CD4-positive, alpha-beta T cell treated with Interleukin-17A for 4 hours (primary cell): ENCODE measurements around the gene DSG3.
"Not testable (repeated sequence)": the region's sequence is repeated elsewhere in the genome, so short reads cannot be mapped to it uniquely, and the experiment has no call there.

Experiments
- DNase-seq: peaks from one replicate; pipeline ENCODE4 v3.0.0-alpha.2; 2020; ENCODE audit warnings: mixed read lengths

DSG3 gene

DNA sequence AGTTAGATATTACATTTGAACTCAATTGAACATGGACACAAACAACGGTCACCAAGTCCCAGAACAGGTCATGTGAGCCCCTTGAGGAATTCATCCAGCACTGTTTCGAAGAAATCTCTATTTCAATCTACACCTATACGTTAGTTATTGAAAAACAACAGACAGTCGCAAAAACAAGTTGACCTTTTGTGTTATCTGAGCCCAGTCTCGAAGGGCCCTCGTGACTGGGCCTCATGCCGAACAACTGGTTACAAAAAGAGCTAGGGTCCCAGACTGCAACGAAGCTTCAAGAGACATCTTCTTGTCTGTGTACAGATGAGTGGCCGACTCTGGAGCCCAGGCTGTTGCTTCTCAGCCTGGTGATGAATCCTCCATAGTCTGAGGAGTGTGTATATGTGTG, 45.1 kb downstream of the DSG3 start:
- no peak for DNase-seq

DNA sequence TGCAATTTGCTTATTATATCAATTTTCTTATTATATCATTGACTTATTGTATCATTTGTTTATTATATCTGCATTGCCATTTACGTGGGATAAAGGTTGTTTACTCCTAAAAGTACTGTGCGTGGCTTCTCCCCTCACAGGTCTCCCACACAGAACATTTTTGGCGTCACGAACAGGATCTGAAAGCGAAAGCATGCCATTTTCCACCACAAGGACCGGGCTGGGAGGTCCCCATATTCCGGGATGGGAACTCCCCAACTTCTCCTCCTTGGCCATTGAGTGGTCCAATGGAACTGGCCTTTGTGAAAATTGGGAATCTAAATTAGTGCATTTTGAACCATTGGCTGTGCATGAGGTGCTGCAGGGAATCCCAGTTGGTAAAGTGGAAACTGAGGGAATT, 45.6 kb downstream of the DSG3 start:
- DNase-seq, result no peak

DNA sequence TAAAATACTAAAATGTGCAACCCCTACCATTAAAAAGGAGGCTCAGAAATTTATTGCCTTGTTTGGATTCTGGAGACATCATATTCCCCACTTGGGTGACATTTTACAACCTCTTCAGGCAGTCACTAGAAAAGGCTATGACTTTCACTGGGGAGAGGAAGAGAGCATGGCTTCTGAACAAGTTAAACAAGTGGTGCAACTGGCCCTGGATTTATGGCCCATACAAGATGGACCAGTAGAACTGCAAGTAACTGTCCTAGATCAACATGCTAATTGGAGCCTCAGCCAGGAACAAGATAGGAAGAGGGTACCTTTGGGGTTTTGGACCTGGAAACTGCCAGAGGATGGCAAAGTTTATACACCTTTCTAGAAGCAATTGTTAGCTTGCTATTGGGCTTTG, 46.4 kb downstream of the DSG3 start:
- DNase-seq, result no peak

DNA sequence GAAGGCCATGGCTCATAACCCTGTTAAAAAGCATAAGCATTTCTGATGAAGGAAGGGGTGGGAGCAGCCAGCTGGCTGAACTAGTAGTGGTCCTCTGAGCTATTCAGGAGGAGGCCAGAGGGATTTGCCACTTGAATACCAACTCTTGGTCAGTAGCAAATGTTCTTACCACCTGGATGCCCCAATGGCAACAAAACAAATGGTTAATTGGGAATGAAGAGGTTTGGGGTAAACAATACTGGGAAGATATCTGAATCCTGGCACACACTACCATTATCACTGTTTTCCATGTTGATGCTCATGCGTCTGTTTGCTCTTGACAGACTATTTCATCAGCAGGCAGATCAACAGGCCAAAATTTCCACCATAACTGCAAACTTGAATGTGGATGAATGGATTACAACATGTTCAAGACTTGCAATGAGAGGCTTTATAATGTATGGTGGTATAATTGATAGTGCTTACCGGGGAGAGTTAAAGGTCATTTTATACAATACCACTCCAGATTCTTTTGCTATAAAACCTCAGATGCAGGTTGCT, 47.2 kb downstream of the DSG3 start:
- not testable (repeated sequence) for DNase-seq

GRCh38 chr18:31497404-31497835, 49.9 kb downstream of the DSG3 start:
- DNase-seq, result no peak

GRCh38 chr18:31497836-31498573, 50.5 kb downstream of the DSG3 start, which contains the start of gene DSG2:
Gene DSG2 (plus strand): TSS chr18:31498177. CDS start chr18:31498252, 75 bp downstream.
- peak; percentile 11 for DNase-seq

DNA sequence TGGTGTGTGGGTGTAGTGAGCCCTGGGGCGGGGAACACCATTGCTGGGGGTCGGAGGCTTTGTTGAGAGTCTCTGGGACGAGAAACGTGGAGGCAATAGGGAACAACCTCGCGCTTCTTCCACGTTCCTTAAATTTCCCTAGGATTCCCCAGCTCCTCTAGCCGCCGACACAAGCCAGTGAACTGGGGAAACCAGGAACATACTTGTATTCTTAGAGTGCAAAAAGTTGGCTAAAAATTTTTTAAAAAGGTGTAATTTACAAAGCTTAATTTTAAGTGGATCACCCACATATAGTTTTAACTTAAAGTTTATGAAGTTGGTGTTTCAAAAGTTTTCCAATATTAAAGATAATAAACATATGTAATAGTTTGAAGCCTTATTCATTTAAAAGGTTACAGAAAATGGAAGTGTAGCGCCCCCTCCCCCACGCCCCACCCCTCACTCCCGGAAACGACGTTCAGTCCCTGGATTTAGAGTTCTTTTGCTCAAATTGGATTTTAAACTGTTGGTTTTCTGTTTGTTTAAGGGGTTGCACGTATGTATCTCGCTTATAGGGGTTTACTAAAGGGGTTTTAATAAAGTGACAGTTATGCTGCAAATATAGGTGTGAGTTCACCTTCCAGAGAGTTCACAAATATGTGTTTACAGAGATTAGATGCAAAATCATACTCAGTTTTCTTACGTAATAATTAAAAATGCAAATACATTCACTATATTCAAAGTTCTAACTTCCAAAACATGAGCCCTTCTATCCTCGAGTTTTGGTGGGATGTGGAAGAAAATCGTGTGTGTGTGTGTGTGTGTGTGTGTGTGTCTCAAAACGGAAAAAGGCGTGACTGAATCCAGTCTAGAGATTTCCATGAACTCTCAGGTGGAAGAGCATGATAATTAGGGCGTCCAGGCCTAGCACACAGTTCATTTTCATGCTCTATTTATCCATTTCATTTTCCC, 51.3 kb downstream of the DSG3 start:
- DNase-seq, result no peak

GRCh38 chr18:31500051-31500688, 52.6 kb downstream of the DSG3 start:
- DNase-seq, result no peak

GRCh38 chr18:31503011-31503410, 55.5 kb downstream of the DSG3 start:
- DNase-seq, result no peak

- no peak for DNase-seq
Observed at GRCh38 chr18:31504455-31505147, 57.1 kb downstream of the DSG3 start.

- no peak for DNase-seq
Observed at GRCh38 chr18:31505156-31505555, 57.6 kb downstream of the DSG3 start.

DNA sequence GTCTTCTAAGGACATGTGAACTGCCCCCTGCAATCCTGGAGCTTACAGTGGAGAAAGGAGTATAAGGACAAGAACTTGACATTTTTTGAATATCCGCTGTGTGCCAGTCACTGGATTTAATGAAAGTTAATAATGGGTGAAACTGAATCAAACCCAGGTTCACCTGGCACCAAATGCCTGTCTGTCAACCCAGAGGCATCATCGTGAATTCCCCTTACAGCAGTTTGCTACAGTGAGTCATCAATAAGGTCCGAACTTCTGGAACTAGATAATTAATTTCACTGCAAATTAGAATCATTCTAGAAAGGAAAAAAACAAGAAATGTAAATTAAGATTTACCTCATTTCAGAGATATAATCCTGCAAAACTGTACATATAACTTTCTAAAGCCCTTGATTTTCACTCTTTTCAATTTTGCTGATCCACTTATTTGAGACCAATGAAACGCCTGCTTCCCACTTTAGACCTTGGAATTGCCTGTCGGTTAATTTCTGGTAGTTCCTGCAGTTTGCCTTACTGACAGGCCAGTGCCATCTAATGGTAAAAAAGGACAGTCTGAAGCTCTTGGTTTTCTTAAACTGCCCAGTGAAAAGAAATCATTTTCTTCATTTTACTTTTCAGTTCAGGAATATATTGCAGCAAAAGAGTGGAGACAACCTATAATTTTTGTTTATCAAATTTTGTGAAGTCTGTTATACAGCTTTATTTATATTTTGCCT, 58.6 kb downstream of the DSG3 start:
- no peak for DNase-seq

GRCh38 chr18:31507124-31507523, 59.6 kb downstream of the DSG3 start:
- DNase-seq, result not testable (repeated sequence)

GRCh38 chr18:31508781-31509180, 61.2 kb downstream of the DSG3 start:
- DNase-seq, result no peak

DNA sequence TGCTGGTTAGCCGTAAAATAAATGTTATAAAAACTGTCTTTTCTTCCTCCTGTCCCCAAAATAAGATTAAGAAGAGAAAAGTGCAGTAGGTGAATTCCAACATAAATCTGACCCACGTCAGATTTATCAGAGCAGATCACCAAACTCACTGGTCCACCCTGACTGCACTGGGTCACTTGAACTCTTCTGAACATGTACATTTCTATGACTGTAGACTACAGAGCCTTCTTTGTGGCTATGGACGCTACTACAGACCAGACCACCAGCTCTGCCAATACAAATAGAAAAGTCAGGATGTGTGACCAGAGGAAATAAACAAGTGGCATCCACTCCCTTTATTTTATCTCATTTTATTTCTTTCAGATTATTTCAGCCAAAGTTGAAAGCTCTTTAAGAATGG, 62.0 kb downstream of the DSG3 start:
- no peak for DNase-seq

DNA sequence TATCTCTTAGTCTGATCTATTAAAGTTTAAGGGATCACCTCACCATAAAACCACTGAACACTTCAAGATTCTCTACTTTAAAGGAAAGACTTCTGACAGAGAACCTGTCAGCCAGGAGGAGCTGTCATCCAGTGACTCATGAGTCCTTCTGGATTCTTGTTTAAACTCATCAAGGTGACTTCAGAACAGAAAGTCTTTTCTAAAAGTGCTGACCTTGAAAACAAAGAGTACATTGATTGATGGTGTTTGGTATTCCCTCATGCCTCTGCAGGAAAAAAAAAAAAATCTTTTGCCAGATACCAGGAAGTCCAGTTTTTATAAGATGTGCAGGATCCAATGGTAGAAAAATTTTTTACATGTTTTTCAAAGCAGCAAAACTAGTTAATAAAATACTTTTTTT, 62.8 kb downstream of the DSG3 start:
- no peak for DNase-seq

GRCh38 chr18:31511098-31511497, 63.6 kb downstream of the DSG3 start:
- no peak for DNase-seq

- DNase-seq, result no peak
Observed at GRCh38 chr18:31512203-31512764, 64.7 kb downstream of the DSG3 start.

DNA sequence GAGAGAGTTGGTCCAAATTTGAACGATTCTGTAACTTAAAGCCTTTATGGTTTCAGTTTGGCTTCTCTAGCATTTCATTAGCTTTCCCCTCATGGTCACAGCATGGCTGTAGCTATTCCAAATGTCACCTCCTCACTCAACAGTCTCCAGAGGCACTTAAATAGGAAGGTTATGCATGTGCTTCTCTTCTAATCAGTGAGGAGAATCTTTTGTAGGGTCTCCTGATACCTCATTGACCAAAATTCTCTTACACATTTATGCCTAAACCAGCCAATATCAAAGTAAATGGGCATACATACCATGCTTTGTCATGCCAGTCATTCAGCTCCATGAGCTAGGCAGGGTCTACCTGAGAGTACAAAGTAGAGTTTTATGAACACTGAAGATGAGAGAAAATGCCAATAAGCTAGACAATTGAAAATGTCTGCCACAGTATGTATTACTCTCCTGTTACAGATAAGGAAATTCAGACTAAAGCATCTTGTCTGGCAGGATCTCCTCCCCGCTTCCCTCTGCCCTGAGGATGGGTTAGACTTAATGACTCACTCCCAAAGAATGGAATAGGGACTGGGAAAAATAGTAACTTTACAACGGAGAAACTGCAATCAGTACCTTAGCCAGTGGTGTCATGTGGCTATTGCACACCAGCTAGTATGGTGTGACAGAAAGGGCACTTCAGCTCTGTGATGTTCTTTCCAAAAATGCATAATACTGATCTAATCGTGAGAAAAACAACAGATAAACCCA, 65.8 kb downstream of the DSG3 start:
- DNase-seq, result no peak

DNA sequence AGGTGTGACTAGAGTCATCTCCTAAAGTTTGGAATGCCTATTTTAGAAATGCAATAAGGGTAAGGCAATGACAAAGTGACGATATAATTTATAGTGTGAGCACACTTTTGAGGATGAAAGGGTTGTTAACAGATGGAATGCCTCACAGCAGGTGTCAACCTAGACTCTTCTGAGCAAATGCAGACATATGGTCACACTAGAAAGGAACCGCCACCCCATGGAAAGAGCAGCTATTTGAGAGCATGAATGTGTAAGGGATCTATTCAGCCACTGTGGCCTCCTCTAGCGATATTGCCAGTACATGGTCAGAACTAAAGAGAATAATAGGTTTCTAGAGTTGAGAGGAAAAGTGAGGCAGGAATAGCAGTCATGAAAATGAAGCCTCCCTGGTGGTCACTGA, 68.9 kb downstream of the DSG3 start:
- no peak for DNase-seq

DNA sequence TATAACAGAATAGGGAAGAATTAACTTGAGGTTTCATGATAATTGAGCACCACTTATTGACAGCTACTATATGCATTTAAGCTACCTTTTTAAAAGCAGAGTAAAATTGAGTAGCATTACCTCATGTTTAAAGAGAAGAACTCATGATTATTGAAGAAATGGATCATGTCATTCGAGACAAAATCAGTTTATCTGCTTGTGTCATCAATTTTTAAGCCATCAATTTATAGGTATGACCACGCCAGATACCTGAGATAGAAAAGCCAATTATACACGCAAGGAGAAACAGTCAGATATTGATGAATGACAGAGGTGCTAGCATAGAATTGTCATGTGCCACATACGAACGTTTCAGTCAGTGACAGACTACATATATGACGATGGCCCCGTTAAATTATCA, 78.8 kb downstream of the DSG3 start:
- no peak for DNase-seq
